ENCODE measurements around the gene TRIP6.
"Not testable (repeated sequence)": the region's sequence is repeated elsewhere in the genome, so short reads cannot be mapped to it uniquely, and the experiment has no call there.

The TRIP6 gene

DNA sequence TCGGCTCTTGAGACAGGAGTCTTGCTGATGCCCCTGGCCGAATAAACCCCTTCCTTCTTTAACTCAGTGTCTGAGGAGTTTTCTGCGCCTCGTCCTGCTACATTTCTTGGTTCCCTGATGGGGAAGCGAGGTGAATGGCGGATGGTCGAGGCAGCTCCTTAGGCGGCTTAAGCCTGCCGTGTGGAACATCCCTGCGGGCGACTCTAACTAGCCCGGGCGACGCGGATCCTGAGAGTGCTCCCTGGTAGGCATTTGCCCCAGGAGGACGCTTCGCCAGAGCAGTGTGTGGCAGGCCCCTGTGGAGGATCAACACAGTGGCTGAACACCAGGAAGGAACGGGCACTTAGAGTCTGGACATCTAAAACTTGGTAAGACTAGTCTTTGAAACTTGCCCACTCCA is 27.8 kb upstream of the TRIP6 start:
- DNase-seq = no peak

- DNase-seq = no peak
These were observed 26.6 kb upstream of the TRIP6 start for GRCh38 chr7:100840470-100841100.

- DNase-seq = no peak
These were observed 19.8 kb upstream of the TRIP6 start for GRCh38 chr7:100847360-100847759.

DNA sequence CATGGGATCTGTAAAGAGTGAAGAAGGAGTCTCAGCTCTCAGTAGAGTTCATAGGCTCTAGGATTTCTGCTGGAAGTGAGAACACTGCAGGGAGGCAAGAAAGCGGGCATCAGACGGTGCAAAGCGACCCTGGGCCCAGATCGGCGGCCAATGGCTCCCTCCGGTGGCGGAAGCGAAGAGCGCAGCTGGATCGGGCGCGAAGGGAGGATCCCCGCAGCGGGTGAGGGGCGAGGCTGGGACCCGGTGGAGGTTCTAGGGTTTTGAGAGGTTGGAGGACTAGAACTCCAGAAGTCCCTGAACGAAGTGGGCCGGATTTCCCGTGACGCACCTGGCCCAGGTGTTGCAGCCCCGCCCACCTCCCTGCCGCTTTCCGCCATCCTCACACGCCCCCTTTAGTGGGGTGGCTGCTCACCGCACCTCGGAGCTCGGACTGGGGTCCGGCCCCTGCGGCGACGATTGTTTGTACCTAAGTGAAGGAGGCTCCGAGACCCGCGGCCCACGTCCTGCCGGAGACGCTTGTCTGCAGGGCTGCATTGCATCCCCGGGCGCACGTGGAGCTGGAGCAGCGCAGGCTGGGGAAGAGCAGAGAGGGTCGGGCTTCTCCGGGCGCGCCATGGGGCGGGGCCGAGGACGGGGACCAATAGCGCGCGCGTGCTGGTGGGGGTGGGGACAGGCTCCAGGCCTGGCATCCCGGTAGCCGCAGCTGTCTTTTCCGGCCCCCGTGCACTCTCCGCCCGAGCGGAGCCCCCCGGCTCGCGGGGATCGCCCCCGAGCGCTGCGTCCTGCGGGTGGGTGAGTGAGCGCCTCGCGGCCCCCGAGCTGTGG is 14.9 kb upstream of the TRIP6 start, which contains the start of gene SLC12A9:
SLC12A9 (plus strand) TSS at position 666 of the 825 bp plus-strand sequence. CDS start 1,485 bp downstream, outside the sequence.
- peak; percentile 66 to 89 for DNase-seq

GRCh38 chr7:100854146-100854895 is 12.9 kb upstream of the TRIP6 start:
- DNase-seq = no peak

DNA sequence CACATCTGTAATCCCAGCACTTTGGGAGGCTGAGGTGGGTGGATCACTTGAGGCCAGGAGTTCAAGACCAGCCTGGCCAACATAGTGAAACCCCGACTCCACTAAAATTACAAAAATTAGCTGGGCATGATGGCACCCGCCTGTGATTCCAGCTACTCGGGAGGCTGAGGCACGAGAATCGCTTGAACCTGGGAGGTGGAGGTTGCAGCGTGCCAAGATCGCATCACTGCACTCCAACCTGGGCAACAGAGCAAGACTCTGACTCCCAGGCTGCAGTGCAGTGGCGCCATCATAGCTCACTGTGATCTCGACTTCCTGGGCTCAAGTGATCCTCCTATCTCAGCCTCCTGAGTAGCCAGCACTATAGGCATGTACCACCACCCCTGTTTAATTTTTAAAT is 12.3 kb upstream of the TRIP6 start:
- not testable (repeated sequence) for DNase-seq

DNA sequence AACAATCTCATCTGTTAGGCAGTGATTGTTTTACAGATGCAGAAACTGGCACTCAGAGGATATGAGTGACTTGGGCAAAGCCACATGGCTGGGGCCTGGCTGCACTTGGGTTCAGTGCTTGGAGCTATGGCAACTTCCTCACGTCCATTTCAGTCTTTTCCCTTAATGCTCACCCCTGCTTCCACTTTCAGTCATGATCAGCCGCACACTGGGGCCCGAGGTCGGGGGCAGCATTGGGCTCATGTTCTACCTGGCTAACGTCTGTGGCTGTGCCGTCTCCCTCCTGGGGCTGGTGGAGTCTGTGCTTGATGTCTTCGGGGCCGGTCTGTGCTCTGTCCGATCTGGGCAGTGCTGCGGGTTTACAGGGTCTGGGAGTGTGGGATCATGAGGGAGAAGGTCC is 11.7 kb upstream of the TRIP6 start:
- DNase-seq = no peak

DNA sequence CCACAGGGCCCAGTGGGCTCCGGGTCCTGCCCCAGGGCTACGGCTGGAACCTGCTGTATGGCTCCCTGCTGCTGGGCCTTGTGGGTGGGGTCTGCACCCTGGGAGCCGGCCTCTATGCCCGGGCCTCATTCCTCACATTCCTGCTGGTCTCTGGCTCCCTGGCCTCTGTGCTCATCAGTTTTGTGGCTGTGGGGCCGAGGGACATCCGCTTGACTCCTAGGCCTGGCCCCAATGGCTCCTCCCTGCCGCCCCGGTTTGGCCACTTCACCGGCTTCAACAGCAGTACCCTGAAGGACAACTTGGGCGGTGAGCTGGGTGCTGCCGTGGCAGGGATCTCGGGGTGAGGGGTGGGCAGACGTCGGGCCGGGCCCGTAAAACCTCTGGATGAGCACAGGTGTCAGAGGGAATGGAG is 10.3 kb upstream of the TRIP6 start:
- no peak for DNase-seq

- no peak for DNase-seq
These were observed 7.3 kb upstream of the TRIP6 start for GRCh38 chr7:100859856-100860255.

GRCh38 chr7:100860702-100861615 is 6.2 kb upstream of the TRIP6 start:
- DNase-seq = no peak

- DNase-seq = no peak
These were observed 5.6 kb upstream of the TRIP6 start for GRCh38 chr7:100861616-100861985.

GRCh38 chr7:100863406-100863950 is 3.7 kb upstream of the TRIP6 start:
- DNase-seq = no peak

- no peak for DNase-seq
These were observed 2.8 kb upstream of the TRIP6 start for GRCh38 chr7:100864263-100864845.

- DNase-seq = no peak
These were observed 1.7 kb upstream of the TRIP6 start for GRCh38 chr7:100865372-100865911.

GRCh38 chr7:100865938-100866728 is 1.1 kb upstream of the TRIP6 start:
- DNase-seq = no peak

- DNase-seq = no peak
These were observed 503 bp upstream of the TRIP6 start for GRCh38 chr7:100866729-100867039.

DNA sequence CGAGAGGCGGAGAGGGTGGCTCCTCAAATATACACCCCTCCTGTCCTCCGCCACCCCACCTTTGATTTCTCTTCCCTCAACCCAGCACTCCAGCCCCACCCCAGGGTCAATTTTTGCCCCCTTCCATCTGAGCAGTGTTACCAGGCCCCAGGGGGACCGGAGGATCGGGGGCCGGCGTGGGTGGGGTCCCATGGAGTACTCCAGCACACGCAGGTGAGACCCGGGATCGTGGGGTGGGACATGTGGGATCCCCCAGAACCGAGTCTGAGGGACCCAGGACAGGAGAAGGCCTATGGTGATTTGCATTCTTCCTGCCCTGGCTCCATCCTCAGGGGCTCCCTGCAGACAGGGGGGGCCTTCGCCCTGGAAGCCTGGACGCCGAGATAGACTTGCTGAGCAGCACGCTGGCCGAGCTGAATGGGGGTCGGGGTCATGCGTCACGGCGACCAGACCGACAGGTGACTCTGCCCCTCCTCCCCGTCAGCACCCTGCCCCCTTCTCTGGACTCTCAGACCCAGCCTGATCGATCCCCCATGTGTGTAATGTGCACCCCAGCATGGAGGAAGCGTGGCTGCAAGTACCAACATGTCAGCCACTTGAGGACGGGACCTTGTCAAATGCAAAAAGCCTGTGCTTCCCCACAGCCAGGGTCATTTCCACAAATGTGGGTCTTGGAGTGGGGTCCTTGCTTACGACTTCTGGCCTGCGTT is 744 bp downstream of the TRIP6 start:
- no peak for DNase-seq

- DNase-seq = no peak
These were observed 6.6 kb downstream of the TRIP6 start for GRCh38 chr7:100873599-100874299.

DNA sequence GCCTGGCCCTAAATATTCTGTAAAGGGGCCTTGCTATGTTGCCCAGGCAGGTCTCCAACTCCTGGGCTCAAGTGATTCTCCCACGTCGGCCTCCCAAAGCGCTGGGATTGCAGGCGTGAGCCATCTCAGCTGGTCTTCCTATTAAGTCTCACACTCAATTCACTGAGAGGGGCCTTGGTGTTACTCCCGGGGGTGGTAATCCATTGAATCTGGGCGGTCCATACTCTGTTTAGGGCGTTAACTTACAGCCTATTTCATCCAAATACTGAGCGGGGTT is 7.1 kb downstream of the TRIP6 start:
- DNase-seq = no peak
